ENCODE results near the gene EVPL. TPM values are rescaled to one million over a fixed set of nuclear protein-coding genes. Genes with fewer than 3 reads are reported as not detected.

The EVPL gene
- total and polyA plus RNA-seq, 2 of the 13 experiments (the other 11 are each of a cell fraction or from before 2014, with no cell fraction given) = 2.1 to 8.2 TPM

DNA sequence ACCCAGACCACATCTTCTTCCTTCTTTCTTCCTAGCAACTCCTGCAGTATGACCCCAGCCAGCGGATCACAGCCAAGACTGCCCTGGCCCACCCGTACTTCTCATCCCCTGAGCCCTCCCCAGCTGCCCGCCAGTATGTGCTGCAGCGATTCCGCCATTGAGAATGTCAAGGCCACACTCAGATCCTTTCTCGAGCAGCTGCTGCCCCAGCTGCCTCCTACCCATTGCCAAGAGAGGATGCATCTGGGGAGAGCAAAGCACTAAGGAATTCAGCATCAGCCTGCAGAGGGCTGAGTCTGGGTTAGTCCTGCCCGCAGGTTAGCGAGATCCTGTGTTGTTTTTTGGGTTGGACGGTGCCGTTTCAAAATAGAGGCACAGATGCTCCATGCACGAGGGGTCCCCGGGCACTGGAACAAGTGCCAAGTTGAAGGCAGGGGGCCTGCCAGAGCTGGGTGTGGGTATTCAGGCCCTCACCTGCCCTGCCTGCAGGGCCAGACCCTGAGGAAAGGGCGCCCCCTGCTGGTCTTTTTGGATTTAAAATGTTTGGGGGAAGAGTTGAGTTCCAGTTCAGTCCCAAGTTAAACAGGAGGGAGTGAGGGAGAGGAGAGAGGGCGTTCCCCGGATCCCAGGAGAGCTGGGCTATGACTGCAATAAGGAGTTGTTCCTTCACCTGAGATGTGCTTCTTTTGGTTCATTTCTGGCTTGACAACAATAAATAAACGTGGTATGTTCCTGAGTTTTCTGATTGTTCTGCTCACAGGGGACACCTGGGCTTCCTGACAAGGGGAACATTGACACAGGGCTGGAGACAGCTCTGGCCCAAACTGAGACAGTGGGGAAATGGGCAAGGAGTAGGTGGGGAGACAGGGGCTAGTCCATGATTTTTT, 21.6 kb downstream of the EVPL start (continued):
- no peak; the same call in 1 of the 2 replicates for TF ChIP-seq ZNF292 (CRISPR knock-in tag; IDR thresholded peaks at IDR 0.05; ENCODE audit: borderline replicate concordance, low read depth)
- no peak for TF ChIP-seq ZNF546 (CRISPR knock-in tag; conservative IDR thresholded peaks at IDR 0.05)
- TF ChIP-seq ZNF350 (CRISPR knock-in tag; IDR thresholded peaks at IDR 0.05; ENCODE audit: borderline replicate concordance, low read depth) = peak; percentile 29; the same call in 1 of the 2 replicates
- TF ChIP-seq ZMAT5 (CRISPR knock-in tag; IDR thresholded peaks at IDR 0.05; ENCODE audit: borderline replicate concordance, low read depth) = no peak
- 0 out of 2 replicates have a peak, but pooled peaks have one; percentile 12 for TF ChIP-seq FOXA3 (CRISPR knock-in tag; IDR thresholded peaks at IDR 0.05)
- no peak for TF ChIP-seq ZBTB7A (CRISPR knock-in tag; IDR thresholded peaks at IDR 0.05)
- TF ChIP-seq, protein P1, sequence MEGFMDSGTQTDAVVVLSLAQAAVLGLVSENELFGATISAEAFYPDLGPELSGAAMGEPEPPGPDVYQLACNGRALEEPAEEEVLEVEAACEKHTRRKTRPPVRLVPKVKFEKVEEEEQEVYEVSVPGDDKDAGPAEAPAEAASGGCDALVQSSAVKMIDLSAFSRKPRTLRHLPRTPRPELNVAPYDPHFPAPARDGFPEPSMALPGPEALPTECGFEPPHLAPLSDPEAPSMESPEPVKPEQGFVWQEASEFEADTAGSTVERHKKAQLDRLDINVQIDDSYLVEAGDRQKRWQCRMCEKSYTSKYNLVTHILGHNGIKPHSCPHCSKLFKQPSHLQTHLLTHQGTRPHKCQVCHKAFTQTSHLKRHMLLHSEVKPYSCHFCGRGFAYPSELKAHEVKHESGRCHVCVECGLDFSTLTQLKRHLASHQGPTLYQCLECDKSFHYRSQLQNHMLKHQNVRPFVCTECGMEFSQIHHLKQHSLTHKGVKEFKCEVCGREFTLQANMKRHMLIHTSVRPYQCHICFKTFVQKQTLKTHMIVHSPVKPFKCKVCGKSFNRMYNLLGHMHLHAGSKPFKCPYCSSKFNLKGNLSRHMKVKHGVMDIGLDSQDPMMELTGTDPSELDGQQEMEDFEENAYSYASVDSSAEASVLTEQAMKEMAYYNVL (CRISPR knock-in tag; IDR thresholded peaks at IDR 0.05; ENCODE audit: borderline replicate concordance) = 0 out of 2 replicates have a peak, but pooled peaks have one; percentile 37
- TF ChIP-seq ZNF143 (CRISPR knock-in tag; IDR thresholded peaks at IDR 0.05) = 0 out of 2 replicates have a peak, but pooled peaks have one; percentile 21
- TF ChIP-seq TMF1 (CRISPR knock-in tag; IDR thresholded peaks at IDR 0.05; ENCODE audit: low read depth) = no peak
- peak; percentile 96 for TF ChIP-seq ZNF335 (CRISPR knock-in tag; IDR thresholded peaks at IDR 0.05)
- TF ChIP-seq ZSCAN29 (CRISPR knock-in tag; conservative IDR thresholded peaks at IDR 0.05) = no peak
- no peak for TF ChIP-seq ZC3H4 (CRISPR knock-in tag; IDR thresholded peaks at IDR 0.05; ENCODE audit: borderline replicate concordance)
- TF ChIP-seq HNRNPK (IDR thresholded peaks at IDR 0.05; ENCODE audit: low read depth, low read length, poor library complexity, severe bottlenecking) = no peak
- 0 out of 2 replicates have a peak, but pooled peaks have one; percentile 37 for TF ChIP-seq RFXANK (CRISPR knock-in tag; IDR thresholded peaks at IDR 0.05)
- peak; percentile 56; the same call in 1 of the 2 replicates for TF ChIP-seq TSC22D2 (CRISPR knock-in tag; IDR thresholded peaks at IDR 0.05; ENCODE audit: borderline replicate concordance)
- no peak for TF ChIP-seq ZNF296 (CRISPR knock-in tag; conservative IDR thresholded peaks at IDR 0.05)
- TF ChIP-seq PLRG1 (conservative IDR thresholded peaks at IDR 0.05) = no peak
- no peak for TF ChIP-seq TP53 (CRISPR knock-in tag; conservative IDR thresholded peaks at IDR 0.05)
- no peak for TF ChIP-seq POLR2AphosphoS2 (IDR thresholded peaks at IDR 0.05; ENCODE audit: low read depth, low read length)
- TF ChIP-seq GLMP (CRISPR knock-in tag; IDR thresholded peaks at IDR 0.05; ENCODE audit: borderline replicate concordance) = no peak
- TF ChIP-seq, protein P2, sequence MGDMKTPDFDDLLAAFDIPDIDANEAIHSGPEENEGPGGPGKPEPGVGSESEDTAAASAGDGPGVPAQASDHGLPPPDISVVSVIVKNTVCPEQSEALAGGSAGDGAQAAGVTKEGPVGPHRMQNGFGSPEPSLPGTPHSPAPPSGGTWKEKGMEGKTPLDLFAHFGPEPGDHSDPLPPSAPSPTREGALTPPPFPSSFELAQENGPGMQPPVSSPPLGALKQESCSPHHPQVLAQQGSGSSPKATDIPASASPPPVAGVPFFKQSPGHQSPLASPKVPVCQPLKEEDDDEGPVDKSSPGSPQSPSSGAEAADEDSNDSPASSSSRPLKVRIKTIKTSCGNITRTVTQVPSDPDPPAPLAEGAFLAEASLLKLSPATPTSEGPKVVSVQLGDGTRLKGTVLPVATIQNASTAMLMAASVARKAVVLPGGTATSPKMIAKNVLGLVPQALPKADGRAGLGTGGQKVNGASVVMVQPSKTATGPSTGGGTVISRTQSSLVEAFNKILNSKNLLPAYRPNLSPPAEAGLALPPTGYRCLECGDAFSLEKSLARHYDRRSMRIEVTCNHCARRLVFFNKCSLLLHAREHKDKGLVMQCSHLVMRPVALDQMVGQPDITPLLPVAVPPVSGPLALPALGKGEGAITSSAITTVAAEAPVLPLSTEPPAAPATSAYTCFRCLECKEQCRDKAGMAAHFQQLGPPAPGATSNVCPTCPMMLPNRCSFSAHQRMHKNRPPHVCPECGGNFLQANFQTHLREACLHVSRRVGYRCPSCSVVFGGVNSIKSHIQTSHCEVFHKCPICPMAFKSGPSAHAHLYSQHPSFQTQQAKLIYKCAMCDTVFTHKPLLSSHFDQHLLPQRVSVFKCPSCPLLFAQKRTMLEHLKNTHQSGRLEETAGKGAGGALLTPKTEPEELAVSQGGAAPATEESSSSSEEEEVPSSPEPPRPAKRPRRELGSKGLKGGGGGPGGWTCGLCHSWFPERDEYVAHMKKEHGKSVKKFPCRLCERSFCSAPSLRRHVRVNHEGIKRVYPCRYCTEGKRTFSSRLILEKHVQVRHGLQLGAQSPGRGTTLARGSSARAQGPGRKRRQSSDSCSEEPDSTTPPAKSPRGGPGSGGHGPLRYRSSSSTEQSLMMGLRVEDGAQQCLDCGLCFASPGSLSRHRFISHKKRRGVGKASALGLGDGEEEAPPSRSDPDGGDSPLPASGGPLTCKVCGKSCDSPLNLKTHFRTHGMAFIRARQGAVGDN (CRISPR knock-in tag; IDR thresholded peaks at IDR 0.05) = peak; percentile 82
- TF ChIP-seq MEF2D (CRISPR knock-in tag; IDR thresholded peaks at IDR 0.05) = peak; percentile 71; the same call in 1 of the 2 replicates

All from HepG2 (cell line).